ENCODE results near the gene ANGPTL2. TPM values are rescaled to one million over a fixed set of nuclear protein-coding genes. Genes with fewer than 3 reads are reported as not detected.
A peak's percentile ranks its signal among the peaks of the same experiment; 100 is the strongest.

ANGPTL2 gene
- total and polyA plus RNA-seq, 7 donors: 8.9 to 208 (median 15.0) TPM

GRCh38 chr9:127131871-127132270 lies 9.4 kb upstream of the ANGPTL2 start:
- no peaks in the 10 kb centered on the region for H3K27me3 ChIP-seq (ENCODE audit: insufficient read depth in 3 of 3, low read length in 2 of 3)
- WGBS, 3 donors: 73 to 88% (median 73%) methylated on average over 6 of the region's 6 CpGs
- intact Hi-C loops (cut with DNase I): no loop called here
- H3K4me1 ChIP-seq: peaks cover 75% of the 10 kb centered on the region
- peak overlapping the region; percentile 97 for H3K27ac ChIP-seq
- no peak for TF ChIP-seq CTCF (IDR thresholded peaks at IDR 0.05)
- H3K9me3 ChIP-seq: no peaks in the 10 kb centered on the region
- no peak for ATAC-seq
- no peak overlapping the region for H3K4me3 ChIP-seq
- H3K36me3 ChIP-seq (ENCODE audit: insufficient read depth in 1 of 2, low read depth in 1 of 2): no peaks in the 10 kb centered on the region
- no peak for DNase-seq

DNA sequence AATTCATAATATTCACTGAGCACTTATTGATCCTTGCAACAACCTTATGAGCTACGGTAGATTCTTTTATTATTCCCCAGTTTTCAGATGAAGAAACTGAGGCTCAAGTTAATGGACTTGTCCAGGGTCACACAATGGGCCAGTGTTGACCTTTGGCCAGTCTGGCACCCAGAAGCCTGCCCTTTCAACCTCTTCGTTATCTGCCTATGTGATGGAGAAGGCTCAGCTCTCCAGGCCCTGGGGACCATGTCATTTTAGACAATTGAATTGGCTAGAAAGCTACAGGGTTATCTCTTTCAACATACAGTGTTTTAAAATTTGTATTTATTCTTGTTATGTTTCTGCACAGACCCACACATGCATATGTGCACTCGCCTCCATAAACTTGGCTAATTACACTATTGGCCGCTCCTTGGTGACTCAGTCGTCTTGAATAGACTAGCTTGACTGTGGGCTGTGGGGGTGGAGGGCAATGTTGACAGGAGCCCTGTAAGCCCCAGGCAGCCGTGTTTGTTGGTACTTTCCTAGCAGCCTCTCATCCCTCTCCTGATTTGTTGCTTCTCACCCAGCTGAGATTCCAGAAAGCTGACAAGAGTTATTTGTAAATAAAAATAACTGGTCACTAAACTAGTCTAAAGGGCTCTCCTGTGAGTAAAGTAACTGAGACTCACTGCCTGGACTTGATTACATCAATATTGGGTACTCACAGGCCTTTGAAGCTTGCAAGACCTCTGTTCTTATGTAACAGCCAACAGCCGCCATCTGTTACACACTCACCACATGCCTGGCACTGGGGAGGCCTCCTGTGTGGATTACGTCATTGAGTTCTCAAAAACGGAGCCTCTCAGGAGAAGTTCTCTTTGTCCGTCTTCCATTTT lies 8.5 kb upstream of the ANGPTL2 start:
- H3K4me1 ChIP-seq: peaks cover 70% of the 10 kb centered on the region
- WGBS, 3 donors: 42 to 61% (median 45%) methylated on average over 10 of the region's 10 CpGs

GRCh38 chr9:127130235-127130634 lies 7.8 kb upstream of the ANGPTL2 start:
- Histone ChIP-seq H3K27me3 (ENCODE audit: insufficient read depth in 3 of 3, low read length in 2 of 3) (no peaks in the 10 kb centered on the region), H3K4me3 (no peak overlapping the region), H3K9me3 (no peaks in the 10 kb centered on the region), H3K4me1 (peaks cover 63% of the 10 kb centered on the region), H3K27ac (peak overlapping the region; percentile 97), H3K36me3 (ENCODE audit: insufficient read depth in 1 of 2, low read depth in 1 of 2) (no peaks in the 10 kb centered on the region)
- TF ChIP-seq CTCF (IDR thresholded peaks at IDR 0.05): no peak
- DNase-seq: no peak
- WGBS, 3 donors: 83 to 92% (median 86%) methylated on average over 2 of the region's 2 CpGs
- no peak for ATAC-seq
- intact Hi-C loops (cut with DNase I): no loop called here

More for the DNA sequence above, 8.5 kb upstream of the ANGPTL2 start:
- H3K9me3 ChIP-seq: no peaks in the 10 kb centered on the region
- no peak overlapping the region for H3K4me3 ChIP-seq
- ATAC-seq: peak; percentile 73 to 84 (median 78)
- H3K36me3 ChIP-seq (ENCODE audit: insufficient read depth in 1 of 2, low read depth in 1 of 2): no peaks in the 10 kb centered on the region
- H3K27ac ChIP-seq: peak overlapping the region; percentile 97
- TF ChIP-seq CTCF (IDR thresholded peaks at IDR 0.05): no peak
- H3K27me3 ChIP-seq (ENCODE audit: insufficient read depth in 3 of 3, low read length in 2 of 3): no peaks in the 10 kb centered on the region
- intact Hi-C loops (cut with DNase I): no loop called here
- DNase-seq: peak; percentile 81 to 90

DNA sequence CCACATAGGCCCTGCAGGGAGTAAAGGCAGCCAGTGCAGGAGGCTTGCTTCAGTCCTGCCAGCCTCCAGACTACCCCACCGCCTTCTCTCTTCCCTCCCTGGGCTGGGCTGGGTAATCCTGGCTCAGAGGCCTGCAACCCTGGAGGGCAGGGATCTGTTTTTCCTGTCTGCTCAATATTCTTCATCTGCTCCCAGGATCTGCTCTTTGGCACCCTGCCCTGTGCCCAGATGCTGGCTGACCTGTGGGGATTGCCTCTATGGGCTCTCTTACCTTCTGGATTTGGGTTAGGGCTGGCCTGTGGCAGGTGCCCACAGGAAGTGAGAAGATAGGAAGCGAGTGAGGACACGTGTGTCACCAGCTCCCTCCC lies 7.3 kb upstream of the ANGPTL2 start:
- Histone ChIP-seq H3K27ac (peak overlapping the region; percentile 97), H3K9me3 (no peaks in the 10 kb centered on the region), H3K27me3 (ENCODE audit: insufficient read depth in 3 of 3, low read length in 2 of 3) (no peaks in the 10 kb centered on the region), H3K4me3 (no peak overlapping the region), H3K36me3 (ENCODE audit: insufficient read depth in 1 of 2, low read depth in 1 of 2) (no peaks in the 10 kb centered on the region), H3K4me1 (peaks cover 58% of the 10 kb centered on the region)
- no peak for ATAC-seq
- intact Hi-C loops (cut with DNase I): no loop called here
- DNase-seq: peak in 1 of 2 donors; percentile 56
- no peak for TF ChIP-seq CTCF (IDR thresholded peaks at IDR 0.05)
- 85 to 94% (median 88%) methylated on average over 3 of the region's 3 CpGs for WGBS, 3 donors

Measured in psoas muscle (tissue), 8 donors.